RKO (cell line): ENCODE measurements around the gene SREBF1.

Source experiments
- DNase-seq: peaks from one replicate; pipeline ENCODE4 v3.0.0-alpha.2; 2016; ENCODE audit warnings: low spot score

The SREBF1 gene

GRCh38 chr17:17857496-17857895 is 20.7 kb upstream of the SREBF1 start:
- DNase-seq, result no peak

GRCh38 chr17:17856386-17856785 is 19.6 kb upstream of the SREBF1 start:
- DNase-seq, result no peak

GRCh38 chr17:17855976-17856375 is 19.2 kb upstream of the SREBF1 start:
- no peak for DNase-seq

- DNase-seq, result no peak
Observed at GRCh38 chr17:17853811-17854447, 17.1 kb upstream of the SREBF1 start.

GRCh38 chr17:17852930-17853329 is 16.1 kb upstream of the SREBF1 start:
- DNase-seq, result no peak

- no peak for DNase-seq
Observed at GRCh38 chr17:17851103-17852002, 14.6 kb upstream of the SREBF1 start.

GRCh38 chr17:17849845-17850373 is 13.1 kb upstream of the SREBF1 start:
- DNase-seq, result no peak

GRCh38 chr17:17849147-17849820 is 12.5 kb upstream of the SREBF1 start:
- no peak for DNase-seq

GRCh38 chr17:17848311-17849082 is 11.7 kb upstream of the SREBF1 start:
- no peak for DNase-seq

- DNase-seq, result no peak
Observed at GRCh38 chr17:17847726-17848125, 10.9 kb upstream of the SREBF1 start.

GRCh38 chr17:17847118-17847689 is 10.4 kb upstream of the SREBF1 start:
- DNase-seq, result no peak

- DNase-seq, result no peak
Observed at GRCh38 chr17:17846645-17847044, 9.9 kb upstream of the SREBF1 start.

- DNase-seq, result no peak
Observed at GRCh38 chr17:17846003-17846402, 9.2 kb upstream of the SREBF1 start.

- no peak for DNase-seq
Observed at GRCh38 chr17:17845046-17845775, 8.4 kb upstream of the SREBF1 start.

GRCh38 chr17:17844500-17844899 is 7.7 kb upstream of the SREBF1 start:
- no peak for DNase-seq

GRCh38 chr17:17844079-17844478 is 7.3 kb upstream of the SREBF1 start:
- DNase-seq, result no peak

GRCh38 chr17:17843096-17843495 is 6.3 kb upstream of the SREBF1 start:
- DNase-seq, result no peak

GRCh38 chr17:17842111-17842876 is 5.5 kb upstream of the SREBF1 start:
- DNase-seq, result no peak

GRCh38 chr17:17841601-17842025 is 4.8 kb upstream of the SREBF1 start:
- DNase-seq, result no peak
